ENCODE results near the gene CROCC2. TPM values are rescaled to one million over a fixed set of nuclear protein-coding genes. Genes with fewer than 3 reads are reported as not detected.

Gene CROCC2
- total RNA-seq, 1 experiment from 2014 or later = not detected

- DNase-seq (ENCODE audit: low spot score) = no peak
These were observed 30.7 kb upstream of the CROCC2 start for GRCh38 chr2:240875228-240876034.

DNA sequence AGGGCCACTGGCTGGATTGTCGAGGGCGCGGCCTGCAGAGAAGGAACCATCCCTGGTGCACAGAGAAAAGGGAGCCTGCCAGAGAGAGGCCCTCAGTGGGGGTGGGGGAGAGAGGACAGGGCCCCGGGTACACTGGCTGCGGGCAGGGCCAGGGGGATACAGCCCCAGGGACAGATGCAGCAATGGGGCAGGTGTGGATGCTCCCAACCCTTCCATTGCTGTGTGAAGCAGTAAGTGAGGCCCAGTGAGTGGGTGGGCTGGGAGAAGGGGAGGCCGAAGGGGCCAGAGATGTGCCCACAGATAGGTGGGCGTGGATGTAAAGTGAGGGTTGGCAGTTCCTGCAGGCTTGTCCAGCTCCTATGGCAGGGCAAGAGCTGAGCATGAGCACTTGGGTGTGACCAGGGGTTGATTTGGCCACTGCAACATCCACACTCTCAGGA, 30.1 kb upstream of the CROCC2 start:
- no peak for DNase-seq (ENCODE audit: low spot score)

DNA sequence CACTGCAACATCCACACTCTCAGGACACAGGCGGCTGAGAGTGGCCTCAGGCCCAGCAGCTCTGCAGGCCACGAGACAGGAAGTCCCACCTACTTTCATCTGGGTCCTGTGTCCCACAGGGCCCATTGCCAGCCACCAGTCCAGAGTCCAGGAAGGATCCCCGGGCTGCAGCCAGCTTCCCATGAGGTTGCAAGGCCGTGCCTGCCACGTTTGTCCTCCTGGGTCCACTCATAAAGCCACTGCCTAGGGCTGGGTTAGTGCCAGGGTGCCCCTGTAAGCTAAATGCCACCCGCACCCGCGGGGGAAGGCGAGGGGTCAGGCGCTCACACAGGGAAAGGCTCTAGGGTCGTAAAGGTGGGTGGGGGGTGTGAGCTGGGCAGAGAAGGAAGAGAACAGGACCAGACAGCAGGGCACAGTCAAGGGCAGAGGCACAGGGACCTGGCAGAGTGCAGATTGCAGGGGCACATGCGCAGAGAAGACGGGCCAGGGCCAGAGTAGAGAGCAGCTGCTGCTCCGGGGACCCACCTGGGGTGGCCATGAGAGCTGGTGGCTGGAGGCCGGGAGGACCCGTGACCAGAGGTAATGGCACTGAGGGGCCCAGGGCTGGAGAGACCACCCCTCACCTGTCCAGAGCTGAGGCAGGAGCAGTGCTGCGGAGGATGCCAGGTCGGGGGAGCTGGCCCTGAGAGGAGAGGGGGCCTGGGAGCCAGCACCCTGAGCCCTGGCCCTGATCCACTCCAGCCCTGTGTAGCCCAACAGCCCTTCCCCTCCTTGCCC, 29.5 kb upstream of the CROCC2 start:
- no peak for DNase-seq (ENCODE audit: low spot score)

DNA sequence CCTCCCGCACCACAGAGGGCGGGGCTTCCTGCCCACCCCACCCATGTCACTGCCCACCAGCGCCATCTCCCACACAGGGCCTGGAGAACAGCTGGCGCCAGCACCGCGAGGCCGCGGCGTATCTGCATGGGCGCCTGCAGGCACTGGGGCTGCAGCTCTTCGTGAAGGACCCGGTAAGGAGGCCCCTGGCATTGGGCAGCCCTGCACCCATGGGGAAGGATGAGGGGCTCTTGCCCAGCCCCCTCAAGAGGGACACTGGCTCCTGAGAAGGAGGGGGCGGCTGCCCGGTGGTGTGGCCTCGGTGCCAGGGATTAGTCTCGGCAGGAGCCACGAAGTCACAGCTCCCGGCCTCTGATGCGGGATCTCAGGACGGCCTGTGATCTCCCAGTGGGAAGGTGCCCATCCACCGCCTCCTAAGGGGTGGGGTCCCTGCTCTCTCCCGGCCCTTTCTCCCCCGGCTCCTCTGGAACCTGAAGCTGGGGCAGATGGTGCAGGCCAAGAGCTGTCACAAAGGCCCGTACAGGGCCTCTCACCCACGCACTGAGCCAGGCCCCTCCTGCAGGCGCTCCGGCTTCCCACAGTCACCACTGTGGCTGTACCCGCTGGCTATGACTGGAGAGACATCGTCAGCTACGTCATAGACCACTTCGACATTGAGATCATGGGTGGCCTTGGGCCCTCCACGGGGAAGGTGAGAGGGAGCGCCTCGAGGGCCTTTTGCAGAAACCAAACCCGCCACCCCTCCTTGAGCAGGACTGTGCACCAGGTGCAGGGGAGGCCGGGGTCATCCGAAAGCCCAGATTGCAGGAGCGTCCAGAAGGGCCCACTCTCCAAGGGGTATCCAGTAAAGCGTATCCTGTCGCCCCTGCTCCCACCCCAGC, 28.4 kb upstream of the CROCC2 start:
- no peak for DNase-seq (ENCODE audit: low spot score)

- no peak for DNase-seq (ENCODE audit: low spot score)
These were observed 27.7 kb upstream of the CROCC2 start for GRCh38 chr2:240878341-240878936.

- DNase-seq (ENCODE audit: low spot score) = no peak
These were observed 27.0 kb upstream of the CROCC2 start for GRCh38 chr2:240879105-240879504.

- DNase-seq (ENCODE audit: low spot score) = no peak
These were observed 24.2 kb upstream of the CROCC2 start for GRCh38 chr2:240881913-240882312.

DNA sequence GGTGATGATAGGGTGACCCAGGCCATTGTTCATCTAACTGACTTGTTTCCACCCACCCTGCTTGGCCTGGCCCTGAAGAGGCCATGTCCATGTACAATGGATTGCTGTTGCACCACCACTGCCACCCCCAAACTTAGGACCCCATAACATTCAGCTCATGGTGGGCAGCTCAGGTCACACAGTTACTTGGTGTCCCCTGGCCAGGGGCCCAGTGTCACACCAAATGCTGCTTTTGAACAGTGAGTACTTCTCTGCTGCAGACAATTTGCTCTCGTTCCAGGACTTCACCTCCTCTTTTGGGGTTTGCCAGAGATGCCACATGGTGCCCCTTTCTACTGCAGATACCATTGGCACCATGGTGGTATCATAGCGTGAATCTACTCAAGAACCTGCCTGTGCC, 21.9 kb upstream of the CROCC2 start:
- no peak for DNase-seq (ENCODE audit: low spot score)

GRCh38 chr2:240884745-240885144, 21.4 kb upstream of the CROCC2 start:
- DNase-seq (ENCODE audit: low spot score) = no peak

DNA sequence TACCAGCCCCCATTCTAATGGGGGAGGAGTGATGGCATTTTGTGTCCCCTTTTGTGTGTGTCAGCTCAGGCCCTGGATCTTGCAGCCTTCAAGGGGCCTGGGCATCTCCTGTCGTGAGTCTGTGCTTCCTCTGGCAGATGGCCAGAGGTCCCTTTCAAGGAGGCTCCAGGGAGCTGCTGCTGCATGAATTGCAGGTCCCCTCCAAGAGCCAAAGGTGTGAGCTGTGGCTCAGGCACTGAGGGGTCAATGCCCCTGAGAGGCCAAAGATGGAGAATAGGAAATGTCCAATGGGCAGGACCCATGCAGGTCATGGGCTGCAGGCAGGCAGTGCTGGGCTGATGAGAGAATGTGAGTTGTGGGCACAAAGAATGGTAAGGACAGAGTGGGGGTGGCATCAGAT, 20.6 kb upstream of the CROCC2 start:
- no peak for DNase-seq (ENCODE audit: low spot score)

DNA sequence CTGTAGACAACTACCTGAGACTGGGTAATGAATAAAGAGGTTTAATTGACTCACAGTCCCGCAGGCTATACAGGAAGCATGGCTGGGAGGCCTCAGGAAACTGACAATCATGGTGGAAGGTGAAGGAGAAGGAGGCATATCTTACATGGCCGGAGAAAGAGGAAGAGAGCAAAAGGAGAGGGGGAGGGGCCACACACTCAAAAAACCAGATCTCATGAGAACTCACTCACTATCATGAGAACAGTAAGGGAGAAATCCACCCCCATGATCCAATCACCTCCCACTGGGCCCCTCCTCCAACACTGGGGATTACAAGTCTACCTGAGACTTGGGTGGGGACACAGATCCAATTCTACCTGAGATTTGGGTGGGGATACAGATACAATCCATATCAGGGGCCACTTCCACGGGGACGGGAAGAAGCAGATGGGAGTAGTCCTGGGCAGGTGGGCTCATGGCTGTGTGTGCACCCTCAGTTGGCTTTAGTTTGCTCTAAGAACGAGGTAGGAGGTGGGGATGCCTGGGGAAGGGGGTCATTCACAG, 20.0 kb upstream of the CROCC2 start:
- DNase-seq (ENCODE audit: low spot score) = no peak

DNA sequence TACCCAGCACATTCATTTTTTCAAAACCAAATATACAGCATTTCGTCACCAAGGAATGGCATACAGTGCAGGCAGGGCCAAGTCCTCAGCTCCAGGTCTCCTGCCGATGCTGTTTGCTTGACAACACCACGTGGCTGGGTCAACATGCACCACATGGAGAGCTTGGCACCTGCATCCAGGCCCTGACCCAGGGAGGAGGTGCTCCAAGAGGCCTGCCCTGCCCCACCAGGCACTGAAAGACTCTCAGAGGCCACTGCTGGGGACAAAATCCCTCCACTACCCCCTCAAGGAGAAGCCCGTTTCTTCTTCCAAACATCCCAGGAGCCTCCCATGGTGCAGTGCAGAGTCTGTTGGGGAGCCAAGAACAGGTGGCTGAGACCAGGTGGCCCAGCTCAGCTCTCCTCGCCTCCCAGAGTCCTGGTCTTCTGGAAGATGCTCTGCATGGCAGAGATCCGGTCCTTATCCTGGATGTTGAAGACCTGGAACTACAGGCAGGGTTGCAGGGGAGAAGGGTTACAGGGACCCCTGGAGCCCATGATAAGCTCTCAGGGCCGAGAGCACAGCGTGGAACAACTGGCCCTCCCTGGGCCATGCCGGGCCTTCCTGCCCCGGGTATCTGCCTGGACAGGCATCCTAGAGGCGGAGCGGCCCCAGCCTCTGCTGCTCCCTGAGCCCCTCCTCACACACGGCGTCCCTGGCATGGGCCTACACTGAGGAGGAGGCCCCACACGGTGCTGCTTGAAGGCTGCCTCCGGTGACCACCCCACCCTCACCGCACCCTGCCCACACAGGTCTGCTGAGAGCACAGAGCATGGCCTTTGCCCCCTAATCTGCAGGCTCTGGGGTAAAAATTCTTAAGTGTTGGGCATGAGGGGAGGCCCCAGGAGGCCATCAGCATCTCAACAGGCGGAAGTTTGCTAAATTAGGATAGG, 19.2 kb upstream of the CROCC2 start:
- no peak for DNase-seq (ENCODE audit: low spot score)

DNA sequence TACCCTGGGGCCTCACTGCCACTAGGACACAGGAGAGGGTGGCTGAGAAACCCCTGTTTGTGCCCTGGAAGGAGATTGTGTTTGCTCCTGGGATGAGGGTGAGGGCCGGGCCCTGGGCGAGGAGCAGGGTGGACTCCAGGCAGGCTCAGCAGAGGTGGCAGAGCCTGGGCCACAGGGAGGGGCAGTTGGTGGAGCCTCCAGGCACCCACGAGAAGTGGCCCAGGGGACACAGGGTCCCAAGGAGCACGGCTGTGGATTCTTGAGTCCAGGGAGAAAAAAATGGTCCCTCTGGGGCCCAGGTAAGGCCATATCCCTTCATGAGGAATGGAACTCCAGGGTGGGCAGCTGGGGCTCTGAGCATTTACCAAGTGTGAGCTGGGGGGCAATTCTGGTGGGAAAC, 18.5 kb upstream of the CROCC2 start:
- DNase-seq (ENCODE audit: low spot score) = no peak

- no peak for DNase-seq (ENCODE audit: low spot score)
These were observed 17.8 kb upstream of the CROCC2 start for GRCh38 chr2:240888130-240888889.

GRCh38 chr2:240888890-240889573, 17.1 kb upstream of the CROCC2 start:
- DNase-seq (ENCODE audit: low spot score) = no peak

DNA sequence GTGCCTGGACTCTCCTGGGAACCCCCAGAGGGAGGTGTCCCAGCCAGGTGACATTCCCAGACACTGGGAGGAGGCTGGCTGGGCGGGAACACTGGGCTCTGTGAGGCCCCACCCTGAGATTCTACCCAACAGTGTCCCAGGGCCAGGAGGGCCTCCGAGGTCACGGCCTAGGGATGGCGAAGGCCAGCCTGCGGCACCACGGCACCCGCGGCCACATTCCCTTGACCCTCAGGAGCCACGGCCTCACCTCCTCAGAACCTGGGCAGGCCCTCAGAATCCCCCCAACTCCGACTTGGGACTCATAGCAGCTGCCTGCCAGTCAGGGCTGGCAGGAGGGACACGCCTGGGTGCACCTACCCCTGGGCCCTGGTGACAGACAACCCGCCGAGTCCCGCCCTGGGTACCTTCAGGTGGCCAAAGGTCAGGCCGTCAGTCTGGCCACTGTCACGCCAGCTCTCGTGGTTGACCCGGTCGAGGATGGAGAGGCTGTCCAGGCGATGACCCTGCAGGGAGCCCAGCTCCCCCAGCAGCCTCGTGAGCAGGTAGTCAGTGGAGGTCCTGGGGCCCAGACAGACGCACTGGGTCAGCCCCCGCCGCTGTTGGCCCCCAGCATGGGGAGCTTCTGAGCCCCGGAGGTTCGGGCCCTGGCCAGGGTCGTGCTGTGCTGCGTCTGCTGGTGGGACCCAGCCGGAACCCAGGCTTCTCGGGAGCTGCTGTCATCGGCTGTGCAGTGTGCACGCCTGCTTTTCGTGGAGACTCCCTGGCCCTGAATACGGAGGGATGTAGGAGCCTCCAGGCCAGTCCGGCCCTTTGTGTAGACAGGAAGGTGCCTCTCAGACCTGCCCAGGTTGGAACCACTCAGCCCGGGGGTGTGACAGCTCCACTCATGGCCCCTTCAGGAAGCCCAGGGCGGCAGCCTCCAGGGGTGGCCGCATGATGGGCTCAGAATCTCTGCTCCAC, 16.3 kb upstream of the CROCC2 start:
- DNase-seq (ENCODE audit: low spot score) = no peak

DNA sequence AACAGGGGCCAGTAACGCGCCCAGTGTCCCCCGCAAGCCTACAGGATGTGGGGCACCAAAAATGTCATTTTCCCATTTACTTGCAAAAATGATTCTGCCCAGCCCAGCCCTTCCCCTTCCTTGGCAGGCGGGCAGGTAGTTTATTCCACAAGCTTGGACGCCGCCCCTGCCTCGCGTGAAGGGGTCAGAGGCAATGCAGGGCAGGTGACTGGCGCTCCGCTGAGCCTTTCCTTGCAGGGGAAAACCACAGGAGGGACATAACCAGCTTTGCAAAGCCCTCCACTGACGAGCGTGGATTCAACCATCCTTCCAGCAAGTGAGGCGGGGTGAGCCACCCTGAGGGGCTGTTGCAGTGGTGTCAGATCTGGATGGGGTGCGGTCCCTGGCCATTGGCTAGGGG, 15.4 kb upstream of the CROCC2 start:
- DNase-seq (ENCODE audit: low spot score) = no peak
